Mucosa of rectum (tissue), 2 donors: ENCODE results near the gene SEMA3D.

Experiments
- H3K27ac ChIP-seq, 2 donors: one replicate each; pipeline ENCODE4 v1.7.0; 2013; ENCODE audit warnings: inconsistent platforms in 2 of 2, low read depth in 2 of 2, low read length in 2 of 2
- H3K27me3 ChIP-seq, 2 donors: one replicate each; pipeline ENCODE4 v1.7.0; 2013; ENCODE audit warnings: low read length in 2 of 2; ENCODE audit not compliant: control insufficient read depth in 2 of 2, insufficient read depth in 2 of 2
- H3K36me3 ChIP-seq, 2 donors: one replicate each; pipeline ENCODE4 v1.7.0; 2013; ENCODE audit warnings: low read length in 2 of 2; ENCODE audit not compliant: control insufficient read depth in 2 of 2, insufficient read depth in 2 of 2
- H3K4me1 ChIP-seq, 2 donors: one replicate each; pipeline ENCODE4 v1.7.0; 2013; ENCODE audit warnings: low read length in 2 of 2, mild to moderate bottlenecking in 1 of 2; ENCODE audit not compliant: control insufficient read depth in 2 of 2, insufficient read depth in 2 of 2
- H3K4me3 ChIP-seq, 2 donors: one replicate each; pipeline ENCODE4 v1.7.0; 2013; ENCODE audit warnings: low read length in 2 of 2
- H3K9ac ChIP-seq, 2 donors: one replicate each; pipeline ENCODE4 v1.7.0; 2013; ENCODE audit warnings: low read length in 2 of 2, low read depth in 1 of 2, mild to moderate bottlenecking in 1 of 2
- H3K9me3 ChIP-seq, 2 donors: one replicate each; pipeline ENCODE4 v1.7.0; 2013; ENCODE audit warnings: low read length in 2 of 2; ENCODE audit not compliant: control insufficient read depth in 2 of 2
- donor health status: healthy.
- donor health status: Normal muscosa, but diverticular disease.

SEMA3D gene

GRCh38 chr7:85070967-85071628, 115.8 kb downstream of the SEMA3D start:
- Histone ChIP-seq H3K27ac (no peak overlapping the region), H3K9ac (no peak overlapping the region), H3K27me3 (no peaks in the 10 kb centered on the region), H3K36me3 (no peaks in the 10 kb centered on the region), H3K4me3 (no peak overlapping the region), H3K4me1 (no peaks in the 10 kb centered on the region), H3K9me3 (no peaks in the 10 kb centered on the region)

- Histone ChIP-seq H3K9ac (no peak overlapping the region), H3K9me3 (no peaks in the 10 kb centered on the region), H3K27ac (no peak overlapping the region), H3K36me3 (no peaks in the 10 kb centered on the region), H3K4me1 (no peaks in the 10 kb centered on the region), H3K27me3 (no peaks in the 10 kb centered on the region), H3K4me3 (no peak overlapping the region)
Measured at GRCh38 chr7:85068799-85069198, 118.1 kb downstream of the SEMA3D start.

- Histone ChIP-seq H3K27ac (no peak overlapping the region), H3K9me3 (no peaks in the 10 kb centered on the region), H3K27me3 (no peaks in the 10 kb centered on the region), H3K4me3 (no peak overlapping the region), H3K9ac (no peak overlapping the region), H3K36me3 (no peaks in the 10 kb centered on the region), H3K4me1 (no peaks in the 10 kb centered on the region)
Measured at GRCh38 chr7:85067371-85067770, 119.5 kb downstream of the SEMA3D start.

GRCh38 chr7:85065888-85066485, 120.9 kb downstream of the SEMA3D start:
- Histone ChIP-seq H3K36me3 (no peaks in the 10 kb centered on the region), H3K9me3 (no peaks in the 10 kb centered on the region), H3K27ac (no peak overlapping the region), H3K4me1 (no peaks in the 10 kb centered on the region), H3K27me3 (no peaks in the 10 kb centered on the region), H3K4me3 (no peak overlapping the region), H3K9ac (no peak overlapping the region)

- Histone ChIP-seq H3K27me3 (no peaks in the 10 kb centered on the region), H3K27ac (no peak overlapping the region), H3K36me3 (no peaks in the 10 kb centered on the region), H3K4me1 (no peaks in the 10 kb centered on the region), H3K9me3 (no peaks in the 10 kb centered on the region), H3K4me3 (no peak overlapping the region), H3K9ac (no peak overlapping the region)
Measured at GRCh38 chr7:85065306-85065705, 121.5 kb downstream of the SEMA3D start.

- Histone ChIP-seq H3K9me3 (no peaks in the 10 kb centered on the region), H3K4me3 (no peak overlapping the region), H3K27me3 (no peaks in the 10 kb centered on the region), H3K4me1 (no peaks in the 10 kb centered on the region), H3K9ac (no peak overlapping the region), H3K36me3 (no peaks in the 10 kb centered on the region), H3K27ac (no peak overlapping the region)
Measured at GRCh38 chr7:85062651-85063050, 124.2 kb downstream of the SEMA3D start.

GRCh38 chr7:85061456-85061855, 125.4 kb downstream of the SEMA3D start:
- H3K27ac ChIP-seq: no peak overlapping the region
- H3K4me1 ChIP-seq: no peaks in the 10 kb centered on the region
- no peaks in the 10 kb centered on the region for H3K36me3 ChIP-seq
- no peaks in the 10 kb centered on the region for H3K9me3 ChIP-seq
- H3K27me3 ChIP-seq: no peaks in the 10 kb centered on the region
- no peak overlapping the region for H3K4me3 ChIP-seq
- no peak overlapping the region for H3K9ac ChIP-seq

- no peaks in the 10 kb centered on the region for H3K4me1 ChIP-seq
- no peaks in the 10 kb centered on the region for H3K27me3 ChIP-seq
- H3K27ac ChIP-seq: no peak overlapping the region
- no peak overlapping the region for H3K9ac ChIP-seq
- H3K36me3 ChIP-seq: no peaks in the 10 kb centered on the region
- no peaks in the 10 kb centered on the region for H3K9me3 ChIP-seq
- no peak overlapping the region for H3K4me3 ChIP-seq
Measured at GRCh38 chr7:85060696-85061095, 126.2 kb downstream of the SEMA3D start.

GRCh38 chr7:85055906-85056305, 130.9 kb downstream of the SEMA3D start:
- H3K27me3 ChIP-seq: no peaks in the 10 kb centered on the region
- H3K9me3 ChIP-seq: no peaks in the 10 kb centered on the region
- no peaks in the 10 kb centered on the region for H3K4me1 ChIP-seq
- H3K9ac ChIP-seq: no peak overlapping the region
- H3K27ac ChIP-seq: no peak overlapping the region
- H3K4me3 ChIP-seq: no peak overlapping the region
- no peaks in the 10 kb centered on the region for H3K36me3 ChIP-seq

- no peaks in the 10 kb centered on the region for H3K36me3 ChIP-seq
- H3K9me3 ChIP-seq: no peaks in the 10 kb centered on the region
- no peak overlapping the region for H3K9ac ChIP-seq
- no peaks in the 10 kb centered on the region for H3K4me1 ChIP-seq
- H3K27ac ChIP-seq: no peak overlapping the region
- H3K4me3 ChIP-seq: no peak overlapping the region
- no peaks in the 10 kb centered on the region for H3K27me3 ChIP-seq
Measured at GRCh38 chr7:85055196-85055595, 131.7 kb downstream of the SEMA3D start.
